ENCODE measurements around the gene ST6GAL2. TPM values are rescaled to one million over a fixed set of nuclear protein-coding genes. Genes with fewer than 3 reads are reported as not detected.

The ST6GAL2 gene
- polyA plus RNA-seq, 1 donor (not counting 4 experiments of a cell fraction or from before 2014, with no cell fraction given), result 0.14 TPM

GRCh38 chr2:106847366-106847765 lies 38.6 kb downstream of the ST6GAL2 start:
- H4K20me1 ChIP-seq (ENCODE audit: control insufficient read depth, extremely low read depth, insufficient read depth, low read length), result no peaks in the 10 kb centered on the region
- H2AFZ ChIP-seq (ENCODE audit: control insufficient read depth, low read length), result no peak overlapping the region
- no peaks in the 10 kb centered on the region for H3K4me1 ChIP-seq (ENCODE audit: control insufficient read depth, extremely low read depth, insufficient read depth, low read length)
- no peak overlapping the region for H3K9ac ChIP-seq (ENCODE audit: control insufficient read depth, extremely low read depth, insufficient read depth, low read length)
- H3K27ac ChIP-seq (ENCODE audit: control insufficient read depth, insufficient read depth, low read length), result no peak overlapping the region
- TF ChIP-seq EZH2 (IDR thresholded peaks at IDR 0.05; ENCODE audit: low read length), result no peak
- TF ChIP-seq, protein P1, sequence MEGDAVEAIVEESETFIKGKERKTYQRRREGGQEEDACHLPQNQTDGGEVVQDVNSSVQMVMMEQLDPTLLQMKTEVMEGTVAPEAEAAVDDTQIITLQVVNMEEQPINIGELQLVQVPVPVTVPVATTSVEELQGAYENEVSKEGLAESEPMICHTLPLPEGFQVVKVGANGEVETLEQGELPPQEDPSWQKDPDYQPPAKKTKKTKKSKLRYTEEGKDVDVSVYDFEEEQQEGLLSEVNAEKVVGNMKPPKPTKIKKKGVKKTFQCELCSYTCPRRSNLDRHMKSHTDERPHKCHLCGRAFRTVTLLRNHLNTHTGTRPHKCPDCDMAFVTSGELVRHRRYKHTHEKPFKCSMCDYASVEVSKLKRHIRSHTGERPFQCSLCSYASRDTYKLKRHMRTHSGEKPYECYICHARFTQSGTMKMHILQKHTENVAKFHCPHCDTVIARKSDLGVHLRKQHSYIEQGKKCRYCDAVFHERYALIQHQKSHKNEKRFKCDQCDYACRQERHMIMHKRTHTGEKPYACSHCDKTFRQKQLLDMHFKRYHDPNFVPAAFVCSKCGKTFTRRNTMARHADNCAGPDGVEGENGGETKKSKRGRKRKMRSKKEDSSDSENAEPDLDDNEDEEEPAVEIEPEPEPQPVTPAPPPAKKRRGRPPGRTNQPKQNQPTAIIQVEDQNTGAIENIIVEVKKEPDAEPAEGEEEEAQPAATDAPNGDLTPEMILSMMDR (optimal IDR thresholded peaks at IDR 0.05 in 1 of 3, IDR thresholded peaks at IDR 0.05 in 1 of 3, conservative IDR thresholded peaks at IDR 0.05 in 1 of 3; ENCODE audit: extremely low read depth in 1 of 3, insufficient read depth in 2 of 3, low read length in 3 of 3), result no peak
- H3K4me3 ChIP-seq (ENCODE audit: control insufficient read depth in 2 of 3, extremely low read depth in 1 of 3, insufficient read depth in 2 of 3, low read depth in 1 of 3, low read length in 3 of 3), result no peak overlapping the region
- dilution Hi-C loops (cut with MboI; ENCODE audit: extremely low pct_ligation_motif_present, low sequenced_read_pairs), result no loop called here
- H3K27me3 ChIP-seq (ENCODE audit: control insufficient read depth, extremely low read depth, insufficient read depth, low read length), result no peaks in the 10 kb centered on the region
- no peaks in the 10 kb centered on the region for H3K36me3 ChIP-seq (ENCODE audit: control insufficient read depth in 2 of 2, extremely low read depth in 1 of 2, insufficient read depth in 2 of 2, low read length in 2 of 2)
- H3K79me2 ChIP-seq (ENCODE audit: control insufficient read depth, insufficient read depth, low read length), result no peaks in the 10 kb centered on the region
- H3K9me1 ChIP-seq (ENCODE audit: control insufficient read depth, extremely low read depth, insufficient read depth, low read length), result no peaks in the 10 kb centered on the region
- H3K9me3 ChIP-seq (ENCODE audit: control insufficient read depth, low read depth, low read length), result no peaks in the 10 kb centered on the region
- DNase-seq (ENCODE audit: low read depth, low spot score), result no peak
- FAIRE-seq, result no peak
- H3K4me2 ChIP-seq (ENCODE audit: control insufficient read depth, extremely low read depth, insufficient read depth, low read depth, low read length), result no peak overlapping the region

GRCh38 chr2:106845716-106846115 lies 40.3 kb downstream of the ST6GAL2 start:
- TF ChIP-seq, protein P1 (optimal IDR thresholded peaks at IDR 0.05 in 1 of 3, IDR thresholded peaks at IDR 0.05 in 1 of 3, conservative IDR thresholded peaks at IDR 0.05 in 1 of 3; ENCODE audit: extremely low read depth in 1 of 3, insufficient read depth in 2 of 3, low read length in 3 of 3), result no peak
- TF ChIP-seq EZH2 (IDR thresholded peaks at IDR 0.05; ENCODE audit: low read length), result no peak
- Histone ChIP-seq H3K27ac (ENCODE audit: control insufficient read depth, insufficient read depth, low read length) (no peak overlapping the region), H3K27me3 (ENCODE audit: control insufficient read depth, extremely low read depth, insufficient read depth, low read length) (no peaks in the 10 kb centered on the region), H3K79me2 (ENCODE audit: control insufficient read depth, insufficient read depth, low read length) (no peaks in the 10 kb centered on the region), H3K4me1 (ENCODE audit: control insufficient read depth, extremely low read depth, insufficient read depth, low read length) (no peaks in the 10 kb centered on the region), H3K9ac (ENCODE audit: control insufficient read depth, extremely low read depth, insufficient read depth, low read length) (no peak overlapping the region), H4K20me1 (ENCODE audit: control insufficient read depth, extremely low read depth, insufficient read depth, low read length) (no peaks in the 10 kb centered on the region), H3K36me3 (ENCODE audit: control insufficient read depth in 2 of 2, extremely low read depth in 1 of 2, insufficient read depth in 2 of 2, low read length in 2 of 2) (no peaks in the 10 kb centered on the region), H3K4me3 (ENCODE audit: control insufficient read depth in 2 of 3, extremely low read depth in 1 of 3, insufficient read depth in 2 of 3, low read depth in 1 of 3, low read length in 3 of 3) (no peak overlapping the region), H3K4me2 (ENCODE audit: control insufficient read depth, extremely low read depth, insufficient read depth, low read depth, low read length) (no peak overlapping the region), H3K9me1 (ENCODE audit: control insufficient read depth, extremely low read depth, insufficient read depth, low read length) (no peaks in the 10 kb centered on the region), H2AFZ (ENCODE audit: control insufficient read depth, low read length) (no peak overlapping the region), H3K9me3 (ENCODE audit: control insufficient read depth, low read depth, low read length) (no peaks in the 10 kb centered on the region)
- DNase-seq (ENCODE audit: low read depth, low spot score) (no peak), FAIRE-seq (no peak)
- dilution Hi-C loops (cut with MboI; ENCODE audit: extremely low pct_ligation_motif_present, low sequenced_read_pairs), result no loop called here

Data from keratinocyte (primary cell).